ENCODE measurements around the gene MYLK2.
"Not testable (repeated sequence)": the region's sequence is repeated elsewhere in the genome, so short reads cannot be mapped to it uniquely, and the experiment has no call there.

The MYLK2 gene

DNA sequence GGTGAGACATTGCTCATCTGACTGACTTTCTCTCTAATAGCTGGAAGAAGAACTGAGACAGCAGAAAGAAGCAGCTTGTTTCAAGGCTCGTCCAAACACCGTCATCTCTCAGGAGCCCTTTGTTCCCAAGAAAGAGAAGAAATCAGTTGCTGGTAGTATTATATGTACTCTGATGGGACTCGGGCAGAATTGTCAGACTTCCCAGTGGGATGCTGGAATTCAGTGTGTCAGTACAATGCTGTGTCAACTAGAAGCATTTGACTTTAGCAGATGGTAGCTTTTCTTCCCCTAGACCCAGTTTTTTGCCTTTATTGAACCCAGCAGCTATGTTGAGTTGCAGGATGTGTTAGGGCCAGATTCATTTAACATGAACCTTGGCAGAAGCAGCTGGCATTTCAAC lies 21.8 kb upstream of the MYLK2 start:
- no peak overlapping the region for H3K27ac ChIP-seq (ENCODE audit: low read length)
- no CpG with 5 or more reads among the region's 3 CpGs for WGBS (ENCODE audit: insufficient coverage, insufficient read length)
- H3K4me3 ChIP-seq (ENCODE audit: low read length): no peak overlapping the region
- H3K36me3 ChIP-seq (ENCODE audit: control insufficient read depth, insufficient read depth, low read length): peaks cover 26% of the 10 kb centered on the region; the same call in 1 of the 2 replicates
- H3K9me3 ChIP-seq (ENCODE audit: control insufficient read depth, insufficient read depth, low read length): no peaks in the 10 kb centered on the region
- H3K4me1 ChIP-seq (ENCODE audit: control insufficient read depth, insufficient read depth, low read length): no peaks in the 10 kb centered on the region
- no peaks in the 10 kb centered on the region for H3K27me3 ChIP-seq (ENCODE audit: control insufficient read depth, insufficient read depth, low read length)
- DNase-seq (ENCODE audit: low read depth, low spot score): no peak

DNA sequence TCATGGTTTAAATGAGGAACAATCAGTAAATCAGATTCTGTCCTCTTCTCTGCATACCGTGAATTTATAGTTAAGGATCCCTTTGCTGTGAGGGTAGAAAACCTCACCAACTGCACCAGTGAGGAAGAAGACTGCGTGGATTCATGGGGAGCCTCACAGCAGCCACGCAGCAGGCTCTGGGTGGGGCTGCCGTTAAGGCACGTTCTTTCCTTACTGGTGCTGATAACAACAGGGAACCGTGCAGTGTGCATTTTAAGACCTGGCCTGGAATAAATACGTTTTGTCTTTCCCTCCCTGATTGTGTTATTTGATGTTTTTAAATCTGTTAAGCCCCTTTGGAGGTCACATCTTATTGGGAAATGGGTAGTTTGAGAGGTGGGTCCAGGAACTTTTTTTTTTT lies 17.6 kb upstream of the MYLK2 start:
- Histone ChIP-seq H3K27ac (ENCODE audit: low read length) (no peak overlapping the region), H3K4me3 (ENCODE audit: low read length) (no peak overlapping the region), H3K27me3 (ENCODE audit: control insufficient read depth, insufficient read depth, low read length) (no peaks in the 10 kb centered on the region), H3K9me3 (ENCODE audit: control insufficient read depth, insufficient read depth, low read length) (no peaks in the 10 kb centered on the region), H3K4me1 (ENCODE audit: control insufficient read depth, insufficient read depth, low read length) (no peaks in the 10 kb centered on the region), H3K36me3 (ENCODE audit: control insufficient read depth, insufficient read depth, low read length) (peaks cover 31% of the 10 kb centered on the region; the same call in 1 of the 2 replicates)
- DNase-seq (ENCODE audit: low read depth, low spot score): no peak
- WGBS (ENCODE audit: insufficient coverage, insufficient read length): no CpG with 5 or more reads among the region's 7 CpGs

DNA sequence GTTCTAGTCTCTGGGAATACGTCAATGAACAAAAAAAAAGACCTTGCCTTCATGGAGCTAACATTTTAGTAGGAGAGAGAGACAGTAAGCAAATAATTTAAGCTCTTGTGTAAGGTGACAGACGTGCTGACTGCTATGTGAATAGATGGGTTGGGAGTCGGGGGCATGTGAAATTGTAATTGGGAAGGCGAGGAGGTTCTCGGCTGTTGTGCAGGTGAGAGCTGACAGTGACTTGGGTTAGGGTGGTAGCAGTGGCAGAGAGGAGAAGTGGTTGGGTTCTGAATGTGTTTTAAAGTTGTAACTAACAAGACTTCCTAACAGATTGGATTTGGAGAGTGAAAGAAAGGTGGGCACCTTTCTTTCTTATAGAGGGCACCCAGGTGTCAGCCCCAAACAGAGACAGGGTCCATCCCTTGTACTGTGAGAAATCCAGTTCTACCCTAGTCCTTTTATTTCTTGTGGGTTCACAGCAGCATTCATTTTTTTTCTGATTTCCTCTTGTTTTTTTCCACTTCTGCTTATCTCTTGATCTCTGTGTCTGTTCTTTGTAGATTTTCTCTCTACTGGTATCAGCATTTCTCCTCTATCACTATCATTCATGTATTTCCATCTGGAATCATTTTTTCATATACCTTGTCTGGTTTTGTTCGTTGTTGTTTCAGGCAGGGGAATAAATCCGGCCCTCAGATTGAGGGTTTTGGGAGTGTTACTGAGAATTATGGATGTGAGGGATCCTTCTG lies 15.4 kb upstream of the MYLK2 start:
- Histone ChIP-seq H3K36me3 (ENCODE audit: control insufficient read depth, insufficient read depth, low read length) (peaks cover 20% of the 10 kb centered on the region; the same call in 1 of the 2 replicates), H3K9me3 (ENCODE audit: control insufficient read depth, insufficient read depth, low read length) (no peaks in the 10 kb centered on the region), H3K4me3 (ENCODE audit: low read length) (no peak overlapping the region), H3K4me1 (ENCODE audit: control insufficient read depth, insufficient read depth, low read length) (no peaks in the 10 kb centered on the region), H3K27me3 (ENCODE audit: control insufficient read depth, insufficient read depth, low read length) (no peaks in the 10 kb centered on the region), H3K27ac (ENCODE audit: low read length) (no peak overlapping the region)
- 100% methylated on average over 4 of the region's 7 CpGs for WGBS (ENCODE audit: insufficient coverage, insufficient read length)
- no peak for DNase-seq (ENCODE audit: low read depth, low spot score)

DNA sequence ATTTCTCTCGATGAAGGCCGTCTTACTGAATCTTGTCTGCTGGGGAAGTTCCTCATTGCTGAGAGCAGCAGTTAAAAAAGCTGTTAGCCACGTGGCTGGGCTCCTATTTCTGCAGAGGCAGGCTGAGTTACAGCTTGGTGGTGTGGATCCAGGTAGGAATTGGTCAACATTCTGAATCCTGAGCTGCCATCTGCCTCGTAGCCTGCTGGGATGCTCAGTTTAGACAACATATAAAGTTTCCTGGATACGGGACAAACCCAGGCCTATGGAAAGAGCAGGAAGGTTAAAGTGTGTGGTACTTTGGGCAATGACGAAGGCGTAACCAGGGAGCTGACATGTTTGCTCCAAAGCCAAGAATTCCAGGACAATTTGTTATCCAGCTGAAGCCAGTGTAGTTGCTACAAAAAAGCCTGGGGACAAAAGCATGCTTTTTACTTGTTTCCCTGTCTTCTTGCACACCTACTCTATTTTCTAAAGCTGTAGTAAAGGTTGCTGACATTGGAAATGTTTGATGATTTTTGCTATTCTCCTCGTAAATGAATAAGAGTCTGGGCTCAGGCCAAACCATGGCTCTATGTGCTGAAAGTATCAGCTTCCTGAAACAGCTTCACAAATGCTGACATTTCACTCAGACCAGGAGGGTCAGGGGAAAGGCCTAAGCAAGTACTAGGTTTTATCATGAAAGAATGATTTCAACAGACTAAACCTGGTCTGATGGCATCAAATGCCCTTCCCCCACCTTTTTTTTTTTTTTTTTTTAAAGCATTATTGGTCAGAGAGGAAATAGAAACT lies 12.4 kb upstream of the MYLK2 start:
- H3K9me3 ChIP-seq (ENCODE audit: control insufficient read depth, insufficient read depth, low read length): no peaks in the 10 kb centered on the region
- H3K4me3 ChIP-seq (ENCODE audit: low read length): no peak overlapping the region
- no peak for DNase-seq (ENCODE audit: low read depth, low spot score)
- H3K36me3 ChIP-seq (ENCODE audit: control insufficient read depth, insufficient read depth, low read length): peaks cover 8% of the 10 kb centered on the region; the same call in 1 of the 2 replicates
- no CpG with 5 or more reads among the region's 8 CpGs for WGBS (ENCODE audit: insufficient coverage, insufficient read length)
- H3K27ac ChIP-seq (ENCODE audit: low read length): no peak overlapping the region
- H3K27me3 ChIP-seq (ENCODE audit: control insufficient read depth, insufficient read depth, low read length): no peaks in the 10 kb centered on the region
- no peaks in the 10 kb centered on the region for H3K4me1 ChIP-seq (ENCODE audit: control insufficient read depth, insufficient read depth, low read length)

DNA sequence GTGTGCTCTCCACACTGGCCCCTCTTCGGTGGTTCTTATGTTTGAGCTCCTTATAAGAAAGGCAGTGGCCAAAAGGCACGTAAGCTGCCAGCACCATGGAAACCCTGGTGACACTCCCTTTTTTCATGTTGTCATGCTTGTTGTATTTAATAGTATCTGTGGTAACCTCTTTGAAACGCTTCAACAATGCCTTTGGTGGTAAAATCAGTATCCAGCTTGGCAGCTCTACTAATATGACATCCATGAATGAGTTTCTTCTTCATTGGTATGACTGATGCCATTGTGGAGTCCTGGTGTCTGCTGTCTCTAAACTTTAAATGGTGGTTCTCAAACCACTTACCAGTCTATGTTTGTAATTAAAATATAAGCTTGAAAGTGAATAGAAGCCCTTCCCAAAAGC lies 10.7 kb upstream of the MYLK2 start:
- no peaks in the 10 kb centered on the region for H3K27me3 ChIP-seq (ENCODE audit: control insufficient read depth, insufficient read depth, low read length)
- no peaks in the 10 kb centered on the region for H3K9me3 ChIP-seq (ENCODE audit: control insufficient read depth, insufficient read depth, low read length)
- WGBS (ENCODE audit: insufficient coverage, insufficient read length): no CpG with 5 or more reads among the region's 3 CpGs
- peaks cover 2% of the 10 kb centered on the region; the same call in 1 of the 2 replicates for H3K36me3 ChIP-seq (ENCODE audit: control insufficient read depth, insufficient read depth, low read length)
- no peaks in the 10 kb centered on the region for H3K4me1 ChIP-seq (ENCODE audit: control insufficient read depth, insufficient read depth, low read length)
- H3K4me3 ChIP-seq (ENCODE audit: low read length): no peak overlapping the region
- no peak overlapping the region for H3K27ac ChIP-seq (ENCODE audit: low read length)
- no peak for DNase-seq (ENCODE audit: low read depth, low spot score)

DNA sequence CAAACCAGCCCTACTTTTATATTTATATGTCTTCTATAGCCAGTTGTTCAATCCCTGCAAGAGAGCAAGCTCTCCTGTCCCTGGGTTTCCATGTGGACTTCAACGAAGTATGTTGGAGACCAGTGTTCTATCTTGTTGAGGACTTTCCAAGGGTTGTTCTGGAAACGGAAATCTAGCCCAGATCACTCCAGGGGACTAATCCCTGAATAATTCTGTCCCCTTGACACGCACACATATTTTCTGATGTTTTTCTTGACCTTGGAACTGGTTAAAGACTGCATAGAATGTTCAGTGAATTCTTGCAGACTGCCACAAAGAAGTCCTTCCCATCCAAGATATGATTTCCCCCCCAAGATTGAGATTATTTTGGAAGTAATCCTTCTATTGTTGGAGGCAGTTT lies 9.5 kb upstream of the MYLK2 start:
- H3K4me1 ChIP-seq (ENCODE audit: control insufficient read depth, insufficient read depth, low read length): no peaks in the 10 kb centered on the region
- H3K36me3 ChIP-seq (ENCODE audit: control insufficient read depth, insufficient read depth, low read length): no peaks in the 10 kb centered on the region
- H3K9me3 ChIP-seq (ENCODE audit: control insufficient read depth, insufficient read depth, low read length): no peaks in the 10 kb centered on the region
- no peak overlapping the region for H3K4me3 ChIP-seq (ENCODE audit: low read length)
- no CpG with 5 or more reads among the region's 3 CpGs for WGBS (ENCODE audit: insufficient coverage, insufficient read length)
- H3K27me3 ChIP-seq (ENCODE audit: control insufficient read depth, insufficient read depth, low read length): no peaks in the 10 kb centered on the region
- no peak for DNase-seq (ENCODE audit: low read depth, low spot score)
- no peak overlapping the region for H3K27ac ChIP-seq (ENCODE audit: low read length)

DNA sequence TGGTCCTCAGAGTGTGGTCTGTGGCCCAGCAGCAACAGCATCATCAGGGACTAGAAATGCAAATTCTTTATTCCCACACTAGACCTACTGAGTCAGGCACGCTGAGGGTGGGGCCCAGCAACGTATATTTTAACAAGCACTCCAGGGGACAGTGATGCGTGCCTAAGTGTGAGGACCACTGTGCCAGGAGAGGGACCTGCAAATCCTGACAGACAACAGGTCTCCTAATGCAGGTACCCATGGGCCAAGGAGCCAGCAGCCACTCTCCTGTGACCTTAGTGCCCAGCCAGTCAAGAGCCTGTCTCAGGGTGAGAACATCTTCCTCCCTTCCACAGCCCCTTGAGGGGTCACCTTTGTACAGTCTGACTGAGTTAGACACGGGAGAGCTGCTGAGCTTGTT lies 8.0 kb upstream of the MYLK2 start:
- Histone ChIP-seq H3K4me3 (ENCODE audit: low read length) (no peak overlapping the region), H3K36me3 (ENCODE audit: control insufficient read depth, insufficient read depth, low read length) (no peaks in the 10 kb centered on the region), H3K4me1 (ENCODE audit: control insufficient read depth, insufficient read depth, low read length) (no peaks in the 10 kb centered on the region; the same call in 1 of the 2 replicates), H3K9me3 (ENCODE audit: control insufficient read depth, insufficient read depth, low read length) (no peaks in the 10 kb centered on the region), H3K27me3 (ENCODE audit: control insufficient read depth, insufficient read depth, low read length) (no peaks in the 10 kb centered on the region), H3K27ac (ENCODE audit: low read length) (no peak overlapping the region)
- DNase-seq (ENCODE audit: low read depth, low spot score): no peak
- no CpG with 5 or more reads among the region's 4 CpGs for WGBS (ENCODE audit: insufficient coverage, insufficient read length)

DNA sequence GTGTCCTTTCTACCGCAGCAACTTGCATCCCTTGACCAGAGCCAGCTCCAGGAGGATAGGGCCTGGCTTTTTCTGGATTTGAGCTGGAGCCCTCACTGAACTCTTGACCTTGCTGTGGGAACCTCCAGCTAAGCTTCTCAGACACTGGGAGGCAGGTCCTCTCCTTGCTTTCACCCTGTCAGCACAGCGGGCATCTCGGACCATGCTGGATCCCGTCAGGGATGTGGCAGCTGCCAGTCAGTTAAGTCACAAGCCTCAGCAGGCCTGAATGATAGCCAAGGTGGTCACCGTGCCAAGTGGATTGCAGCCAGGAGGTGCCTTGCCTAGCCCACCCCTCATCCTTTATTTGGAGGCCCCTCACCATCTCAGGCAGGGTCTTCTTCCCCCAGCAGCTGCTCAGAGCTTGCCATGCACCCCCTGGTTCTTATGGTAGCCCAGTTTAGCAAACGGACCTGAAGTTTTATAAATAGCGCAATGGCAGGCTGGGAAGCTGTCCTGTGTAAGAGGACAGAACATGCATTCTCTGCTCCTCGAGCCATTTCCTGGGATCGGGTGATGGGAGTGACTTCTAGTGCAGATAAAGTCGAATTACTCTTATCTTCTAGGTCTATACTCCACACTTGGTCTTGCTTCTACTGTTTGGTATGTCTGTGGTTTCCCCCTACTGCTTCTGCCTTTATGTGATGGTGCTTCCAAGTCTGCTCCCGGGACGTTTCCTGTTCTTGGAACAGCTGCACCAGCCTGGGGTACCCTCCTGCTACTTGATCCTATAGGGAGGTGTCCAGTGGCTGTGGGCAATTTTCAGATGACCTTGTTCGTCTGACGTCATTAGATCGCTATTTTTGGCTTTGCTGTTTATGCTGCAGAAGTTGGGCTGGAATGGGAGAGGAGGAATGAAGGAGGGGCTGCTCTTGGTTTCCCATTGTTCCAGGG lies 7.1 kb upstream of the MYLK2 start:
- Histone ChIP-seq H3K4me3 (ENCODE audit: low read length) (no peak overlapping the region), H3K27me3 (ENCODE audit: control insufficient read depth, insufficient read depth, low read length) (no peaks in the 10 kb centered on the region), H3K27ac (ENCODE audit: low read length) (no peak overlapping the region), H3K4me1 (ENCODE audit: control insufficient read depth, insufficient read depth, low read length) (no peaks in the 10 kb centered on the region; the same call in 1 of the 2 replicates), H3K9me3 (ENCODE audit: control insufficient read depth, insufficient read depth, low read length) (no peaks in the 10 kb centered on the region), H3K36me3 (ENCODE audit: control insufficient read depth, insufficient read depth, low read length) (no peaks in the 10 kb centered on the region)
- no peak for DNase-seq (ENCODE audit: low read depth, low spot score)
- WGBS (ENCODE audit: insufficient coverage, insufficient read length): no CpG with 5 or more reads among the region's 15 CpGs

DNA sequence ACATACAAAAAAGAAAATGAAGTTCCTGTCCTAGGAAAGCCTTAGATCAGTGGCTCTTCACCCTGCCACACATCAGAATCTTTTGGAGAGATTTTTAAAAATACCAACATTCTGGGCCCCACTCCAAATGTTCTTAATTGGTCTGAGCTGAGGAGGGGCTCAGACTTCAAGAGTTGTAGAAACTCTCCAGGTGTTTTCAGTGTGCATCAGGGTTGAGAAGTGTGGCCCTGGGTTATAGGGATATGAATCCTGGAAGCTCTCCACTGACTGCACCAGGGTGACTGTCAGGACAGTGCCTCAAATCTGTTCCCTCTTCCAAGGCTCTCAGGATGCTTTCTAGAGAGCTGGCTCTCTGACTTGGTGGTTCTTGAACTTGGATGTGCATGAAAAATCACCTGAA lies 5.5 kb upstream of the MYLK2 start:
- no peaks in the 10 kb centered on the region for H3K36me3 ChIP-seq (ENCODE audit: control insufficient read depth, insufficient read depth, low read length)
- no peaks in the 10 kb centered on the region; the same call in 1 of the 2 replicates for H3K4me1 ChIP-seq (ENCODE audit: control insufficient read depth, insufficient read depth, low read length)
- H3K27me3 ChIP-seq (ENCODE audit: control insufficient read depth, insufficient read depth, low read length): no peaks in the 10 kb centered on the region
- H3K9me3 ChIP-seq (ENCODE audit: control insufficient read depth, insufficient read depth, low read length): no peaks in the 10 kb centered on the region
- H3K4me3 ChIP-seq (ENCODE audit: low read length): no peak overlapping the region
- no peak for DNase-seq (ENCODE audit: low read depth, low spot score)
- H3K27ac ChIP-seq (ENCODE audit: low read length): no peak overlapping the region

DNA sequence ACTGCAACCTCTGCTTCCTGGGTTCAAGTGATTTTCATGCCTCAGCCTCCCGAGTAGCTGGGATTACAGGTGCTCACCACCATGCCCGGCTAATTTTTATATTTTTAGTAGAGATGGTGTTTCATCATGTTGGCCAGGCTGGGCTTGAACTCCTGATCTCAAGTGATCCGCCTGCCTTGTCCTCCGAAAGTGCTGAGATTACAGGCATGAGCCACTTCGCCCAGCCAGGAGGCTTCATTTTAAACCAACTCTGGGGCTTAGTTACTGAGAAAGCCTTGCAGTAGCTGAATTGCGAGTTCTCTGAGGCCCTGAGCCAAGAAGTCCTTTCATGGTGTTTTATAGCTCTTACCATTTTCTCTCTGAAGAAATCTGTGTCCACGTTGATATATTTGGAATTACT lies 5.0 kb upstream of the MYLK2 start:
- H3K4me3 ChIP-seq (ENCODE audit: low read length); H3K9me3 ChIP-seq (ENCODE audit: control insufficient read depth, insufficient read depth, low read length); H3K4me1 ChIP-seq (ENCODE audit: control insufficient read depth, insufficient read depth, low read length); H3K36me3 ChIP-seq (ENCODE audit: control insufficient read depth, insufficient read depth, low read length); H3K27me3 ChIP-seq (ENCODE audit: control insufficient read depth, insufficient read depth, low read length); H3K27ac ChIP-seq (ENCODE audit: low read length); DNase-seq (ENCODE audit: low read depth, low spot score): not testable (repeated sequence)
- no CpG with 5 or more reads among the region's 7 CpGs for WGBS (ENCODE audit: insufficient coverage, insufficient read length)
